AG09319 (cell line): ENCODE measurements around the gene HERC2.
"Not testable (repeated sequence)": the region's sequence is repeated elsewhere in the genome, so short reads cannot be mapped to it uniquely, and the experiment has no call there.

Experiments
- DNase-seq: peaks from one replicate; pipeline ENCODE4 v3.0.0-alpha.2; 2010; ENCODE audit warnings: low read depth; ENCODE audit errors: extremely low read depth
- TF ChIP-seq, protein P1 (sequence below): IDR thresholded peaks from 2 replicates; pipeline ENCODE4 v1.5.1; 2011; ENCODE audit warnings: low read depth, mild to moderate bottlenecking, inconsistent platforms, low read length, moderate library complexity

The HERC2 gene

GRCh38 chr15:28289694-28290463, 32.1 kb downstream of the HERC2 start:
- no peak for DNase-seq
- TF ChIP-seq, protein P1, sequence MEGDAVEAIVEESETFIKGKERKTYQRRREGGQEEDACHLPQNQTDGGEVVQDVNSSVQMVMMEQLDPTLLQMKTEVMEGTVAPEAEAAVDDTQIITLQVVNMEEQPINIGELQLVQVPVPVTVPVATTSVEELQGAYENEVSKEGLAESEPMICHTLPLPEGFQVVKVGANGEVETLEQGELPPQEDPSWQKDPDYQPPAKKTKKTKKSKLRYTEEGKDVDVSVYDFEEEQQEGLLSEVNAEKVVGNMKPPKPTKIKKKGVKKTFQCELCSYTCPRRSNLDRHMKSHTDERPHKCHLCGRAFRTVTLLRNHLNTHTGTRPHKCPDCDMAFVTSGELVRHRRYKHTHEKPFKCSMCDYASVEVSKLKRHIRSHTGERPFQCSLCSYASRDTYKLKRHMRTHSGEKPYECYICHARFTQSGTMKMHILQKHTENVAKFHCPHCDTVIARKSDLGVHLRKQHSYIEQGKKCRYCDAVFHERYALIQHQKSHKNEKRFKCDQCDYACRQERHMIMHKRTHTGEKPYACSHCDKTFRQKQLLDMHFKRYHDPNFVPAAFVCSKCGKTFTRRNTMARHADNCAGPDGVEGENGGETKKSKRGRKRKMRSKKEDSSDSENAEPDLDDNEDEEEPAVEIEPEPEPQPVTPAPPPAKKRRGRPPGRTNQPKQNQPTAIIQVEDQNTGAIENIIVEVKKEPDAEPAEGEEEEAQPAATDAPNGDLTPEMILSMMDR = no peak

- not testable (repeated sequence) for DNase-seq
Observed at GRCh38 chr15:28288830-28289693, 32.9 kb downstream of the HERC2 start.

DNA sequence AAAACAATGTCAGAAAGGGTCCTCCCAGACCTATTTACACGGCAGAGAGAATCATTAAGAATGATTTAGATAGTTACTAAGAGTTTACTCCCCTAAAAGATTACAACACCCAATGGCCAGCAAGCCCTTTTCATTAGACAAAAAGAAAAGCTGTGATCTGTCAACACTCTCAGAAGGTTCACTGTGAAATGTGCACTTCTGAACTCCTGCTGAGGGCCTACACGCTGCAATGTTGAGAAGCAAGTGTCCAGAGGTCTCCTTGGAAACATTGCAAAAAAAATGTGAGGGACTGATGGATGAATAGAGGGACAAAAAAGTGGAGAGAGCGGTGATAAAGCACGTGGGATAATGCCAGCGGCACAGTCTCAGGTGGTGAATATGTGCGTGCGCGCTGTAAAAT, 35.3 kb downstream of the HERC2 start:
- not testable (repeated sequence) for DNase-seq

GRCh38 chr15:28286031-28286430, 35.9 kb downstream of the HERC2 start:
- TF ChIP-seq, protein P1 = no peak
- no peak for DNase-seq

- DNase-seq = no peak
- TF ChIP-seq, protein P1 = no peak
Observed at GRCh38 chr15:28281876-28282275, 40.1 kb downstream of the HERC2 start.

DNA sequence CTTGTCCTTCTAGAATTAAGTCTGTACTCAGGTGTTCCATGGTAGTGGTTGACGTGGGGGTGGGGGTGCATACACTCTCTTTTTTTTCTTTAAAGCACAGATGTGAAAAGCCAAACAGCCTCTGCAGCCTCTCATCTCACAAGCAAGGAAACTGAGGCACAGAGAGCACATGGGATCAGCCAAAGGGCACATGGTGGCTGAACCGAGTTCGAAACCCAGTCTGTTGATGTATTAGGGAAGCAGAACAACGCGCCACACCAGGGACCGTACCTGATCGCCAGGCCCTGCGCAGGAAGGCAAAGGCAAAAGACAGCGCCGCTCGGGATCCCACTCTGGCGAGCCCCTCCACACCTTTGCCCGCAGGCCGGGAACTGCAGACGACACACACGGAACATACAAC, 47.3 kb downstream of the HERC2 start:
- TF ChIP-seq, protein P1 = no peak
- no peak for DNase-seq

- DNase-seq = no peak
- TF ChIP-seq, protein P1 = no peak
Observed at GRCh38 chr15:28273873-28274610, 47.9 kb downstream of the HERC2 start.

- no peak for DNase-seq
- TF ChIP-seq, protein P1 = no peak
Observed at GRCh38 chr15:28273468-28273867, 48.5 kb downstream of the HERC2 start.
